GM23338 (cell line): ENCODE data around the gene PLIN5. TPM values are rescaled to one million over a fixed set of nuclear protein-coding genes. Genes with fewer than 3 reads are reported as not detected.

Experiments used
- ATAC-seq: fragments of 200-7000 bp; cut with Tn5 transposase; 3 replicates; pipeline ENCODE4 v1.9.1; 2020
- DNase-seq: peaks from one replicate; pipeline ENCODE4 v3.0.0-alpha.2; 2015; ENCODE audit warnings: low spot score
- H2AFZ ChIP-seq: fragments of 200-600 bp; sonication (generic); 2 replicates; pipeline ENCODE4 v1.8.0; 2016; ENCODE audit warnings: antibody characterized with exemption, mild to moderate bottlenecking, moderate library complexity
- H3F3A ChIP-seq: fragments of 200-600 bp; sonication (generic); replicated peaks from 2 replicates; pipeline ENCODE4 v1.8.0; 2017; ENCODE audit warnings: antibody characterized with exemption, mixed run types, low read depth
- H3K27ac ChIP-seq: fragments of 200-600 bp; sonication (generic); 2 replicates; pipeline ENCODE4 v1.6.1; 2016; ENCODE audit warnings: low read depth
- H3K27me3 ChIP-seq: fragments of 200-600 bp; sonication (generic); 2 replicates; pipeline ENCODE4 v1.8.0; 2016; ENCODE audit warnings: mild to moderate bottlenecking, mixed run types, moderate library complexity; ENCODE audit not compliant: insufficient read depth
- H3K36me3 ChIP-seq: fragments of 200-600 bp; sonication (generic); 2 replicates; pipeline ENCODE4 v1.8.0; 2016; ENCODE audit warnings: mild to moderate bottlenecking; ENCODE audit not compliant: insufficient read depth
- H3K4me1 ChIP-seq: fragments of 200-600 bp; sonication (generic); 2 replicates; pipeline ENCODE4 v1.8.0; 2016; ENCODE audit warnings: mild to moderate bottlenecking, moderate library complexity; ENCODE audit not compliant: insufficient read depth
- H3K4me2 ChIP-seq: fragments of 200-600 bp; sonication (generic); 2 replicates; pipeline ENCODE4 v1.7.1; 2017; ENCODE audit warnings: mixed run types
- H3K4me3 ChIP-seq: fragments of 200-600 bp; sonication (generic); 2 replicates; pipeline ENCODE4 v1.6.1; 2016; ENCODE audit warnings: mixed run types
- H3K79me2 ChIP-seq: fragments of 200-600 bp; sonication (generic); replicated peaks from 2 replicates; pipeline ENCODE4 v1.8.0; 2017; ENCODE audit warnings: mild to moderate bottlenecking; ENCODE audit not compliant: insufficient read depth
- H3K9me2 ChIP-seq: fragments of 200-600 bp; sonication (generic); 2 replicates; pipeline ENCODE4 v1.8.0; 2017; ENCODE audit not compliant: insufficient read depth
- H4K20me1 ChIP-seq: fragments of 200-600 bp; sonication (generic); replicated peaks from 2 replicates; pipeline ENCODE4 v1.8.0; 2017; ENCODE audit warnings: mild to moderate bottlenecking; ENCODE audit not compliant: insufficient read depth
- H3K27ac Mint-ChIP-seq: 2 replicates; pipeline ENCODE4 v1.8.0; 2020; ENCODE audit warnings: inconsistent platforms, mild to moderate bottlenecking, moderate library complexity, mixed read lengths
- H3K27me3 Mint-ChIP-seq: 3 replicates; pipeline ENCODE4 v1.8.0; 2022; ENCODE audit warnings: low read depth, mild to moderate bottlenecking, moderate library complexity, mixed read lengths, inconsistent platforms; ENCODE audit not compliant: insufficient read depth, poor library complexity
- H3K36me3 Mint-ChIP-seq: 3 replicates; pipeline ENCODE4 v1.8.0; 2021; ENCODE audit warnings: low read depth, mild to moderate bottlenecking, inconsistent platforms, moderate library complexity, mixed read lengths
- H3K4me1 Mint-ChIP-seq: 3 replicates; pipeline ENCODE4 v1.8.0; 2020; ENCODE audit warnings: mild to moderate bottlenecking, inconsistent platforms, mixed read lengths
- H3K4me3 Mint-ChIP-seq: 3 replicates; pipeline ENCODE4 v1.8.0; 2021; ENCODE audit warnings: moderate library complexity, mild to moderate bottlenecking, inconsistent platforms, mixed read lengths
- H3K9me3 Mint-ChIP-seq: 3 replicates; pipeline ENCODE4 v1.8.0; 2020; ENCODE audit warnings: moderate library complexity, mild to moderate bottlenecking, inconsistent platforms, mixed read lengths
- CTCF ChIP-seq, 2 experiments: fragments of 200-600 bp in 1 of 2; sonication (generic) in 1 of 2; conservative IDR thresholded peaks; 2 replicates each; pipeline versions ENCODE4 v1.5.1 to v1.6.1; 2016 to 2017; ENCODE audit warnings: antibody characterized with exemption in 2 of 2, low read depth in 2 of 2, mild to moderate bottlenecking in 2 of 2, moderate library complexity in 1 of 2
- ETS1 ChIP-seq: IDR thresholded peaks from 2 replicates; pipeline ENCODE4 v1.6.1; 2016; ENCODE audit warnings: antibody characterized with exemption
- EZH2 ChIP-seq: fragments of 200-600 bp; sonication (generic); IDR thresholded peaks from one replicate; pipeline ENCODE4 v1.8.0; 2017; ENCODE audit warnings: antibody characterized with exemption, mild to moderate bottlenecking, low read depth; ENCODE audit not compliant: unreplicated experiment
- EZH2phosphoT487 ChIP-seq: fragments of 200-600 bp; sonication (generic); IDR thresholded peaks from one replicate; pipeline ENCODE4 v1.8.1; 2018; ENCODE audit warnings: antibody characterized with exemption; ENCODE audit not compliant: unreplicated experiment
- JUNB ChIP-seq: IDR thresholded peaks from one replicate; pipeline ENCODE4 v1.6.1; 2016; ENCODE audit warnings: antibody characterized with exemption; ENCODE audit not compliant: unreplicated experiment
- NANOG ChIP-seq: IDR thresholded peaks from 2 replicates; pipeline ENCODE4 v1.6.1; 2016; ENCODE audit warnings: antibody characterized with exemption, borderline replicate concordance
- POLR2AphosphoS5 ChIP-seq: IDR thresholded peaks from 2 replicates; pipeline ENCODE4 v1.6.1; 2016; ENCODE audit warnings: antibody characterized with exemption, low read depth
- REST ChIP-seq: IDR thresholded peaks from one replicate; pipeline ENCODE4 v1.6.1; 2018; ENCODE audit warnings: antibody characterized with exemption; ENCODE audit not compliant: unreplicated experiment
- STAT1 ChIP-seq: IDR thresholded peaks from one replicate; pipeline ENCODE4 v1.6.1; 2016; ENCODE audit warnings: antibody characterized with exemption; ENCODE audit not compliant: unreplicated experiment
- ZNF114 ChIP-seq: fragments of 250-450 bp; sonication (Bioruptor Pico); IDR thresholded peaks from 2 replicates; pipeline ENCODE4 v1.5.0; 2020; ENCODE audit warnings: mild to moderate bottlenecking, moderate library complexity
- ZNF331 ChIP-seq: fragments of 250-450 bp; sonication (Bioruptor Pico); IDR thresholded peaks from 2 replicates; pipeline ENCODE4 v1.5.0; 2020; ENCODE audit warnings: low read depth, mild to moderate bottlenecking, moderate library complexity
- ZNF462 ChIP-seq: fragments of 250-450 bp; sonication (Bioruptor Pico); IDR thresholded peaks from 2 replicates; pipeline ENCODE4 v1.5.0; 2020; ENCODE audit warnings: mild to moderate bottlenecking, moderate library complexity
- polyA plus RNA-seq: library from polyadenylated mRNA; unstranded; fragments of >200 nt; fragmentation: Nextera tagmentation; extraction: Ambion mirVana; gene quantifications from 2 replicates; pipeline ENCODE4 v1.2.1, GENCODE V29; 2016
- total RNA-seq: library from RNA; depleted of rRNA; stranded (reverse); fragments of >200 nt; shearing (Covaris generic); gene quantifications from 2 replicates; pipeline ENCODE4 v1.2.3, GENCODE V29; 2014

PLIN5 gene
- total and polyA plus RNA-seq, 2 experiments from 2014 or later = 1.9 to 3.5 TPM

- Histone ChIP-seq H3K36me3 (peaks cover 5% of the 10 kb centered on the region; the same call in 1 of the 2 replicates), H3K27me3 (no peaks in the 10 kb centered on the region), H3K4me2 (no peak overlapping the region), H3K27ac (no peak overlapping the region), H2AFZ (no peak overlapping the region), H3K79me2 (no peaks in the 10 kb centered on the region), H3K4me3 (no peak overlapping the region), H3K9me2 (no peaks in the 10 kb centered on the region), H4K20me1 (no peaks in the 10 kb centered on the region; the same call in none of the 2 replicates), H3K4me1 (no peaks in the 10 kb centered on the region), H3F3A (no peaks in the 10 kb centered on the region)
- Mint-ChIP-seq H3K27me3 (peaks cover 15% of the 10 kb centered on the region), H3K36me3 (peaks cover 19% of the 10 kb centered on the region), H3K27ac (no peak overlapping the region), H3K4me1 (no peaks in the 10 kb centered on the region), H3K4me3 (no peak overlapping the region), H3K9me3 (no peaks in the 10 kb centered on the region)
- DNase-seq (no peak), ATAC-seq (no peak)
- TF ChIP-seq ZNF331 (CRISPR knock-in tag) (no peak), REST (no peak), JUNB (no peak), ZNF462 (CRISPR knock-in tag) (no peak), EZH2 (no peak), POLR2AphosphoS5 (no peak), ETS1 (no peak), CTCF (conservative IDR thresholded peaks at IDR 0.05; ENCODE audit: low read depth in 2 of 2) (no peak), STAT1 (no peak), ZNF114 (CRISPR knock-in tag) (no peak), EZH2phosphoT487 (no peak), NANOG (no peak)
Measured at GRCh38 chr19:4503132-4503824, 31.7 kb downstream of the PLIN5 start.
